Measurements from ENCODE around the gene LIPE. TPM values are rescaled to one million over a fixed set of nuclear protein-coding genes. Genes with fewer than 3 reads are reported as not detected.
"Not testable (repeated sequence)": the region's sequence is repeated elsewhere in the genome, so short reads cannot be mapped to it uniquely, and the experiment has no call there.

The LIPE gene
- total and polyA plus RNA-seq, 4 donors = 1.4 to 12.1 (median 5.5) TPM

DNA sequence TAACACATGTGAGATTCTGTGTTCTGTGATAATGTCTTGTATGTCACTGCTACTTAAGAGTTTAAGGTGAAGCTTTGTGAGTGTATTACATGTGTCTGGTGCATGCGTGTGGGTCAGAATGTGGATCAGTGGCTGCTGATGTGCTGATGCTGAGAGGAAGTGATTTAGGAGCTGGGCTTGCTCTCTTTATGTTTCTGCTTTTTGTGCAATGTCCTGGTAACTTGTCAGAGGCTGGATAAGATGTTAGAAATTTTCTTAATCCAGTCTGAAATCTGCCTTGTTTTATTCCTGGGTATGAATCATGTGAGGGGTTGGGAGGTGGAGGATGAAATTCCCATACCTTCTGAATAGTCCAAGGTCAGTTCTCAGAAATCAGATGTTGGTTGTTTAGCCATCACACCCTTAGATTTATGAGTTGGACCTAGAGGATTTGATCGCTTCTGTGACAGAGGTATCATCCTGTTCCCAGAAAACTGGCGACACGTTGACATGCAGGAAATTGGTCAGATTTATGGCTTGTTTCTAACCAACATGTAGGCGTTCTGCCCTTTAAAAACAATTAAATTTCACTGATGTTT lies 40.1 kb upstream of the LIPE start:
- ATAC-seq (ENCODE audit: low FRiP score) (no peak), DNase-seq (no peak)
- 32 to 36% methylated on average over 5 of the region's 5 CpGs for WGBS, 2 donors
- Histone ChIP-seq H3K9me3 (ENCODE audit: control insufficient read depth, low read length) (no peaks in the 10 kb centered on the region), H3K27ac (ENCODE audit: low read depth in 1 of 2, low read length in 2 of 2) (no peak overlapping the region), H3K36me3 (ENCODE audit: control insufficient read depth in 1 of 2, insufficient read depth in 2 of 2, low read length in 1 of 2) (no peaks in the 10 kb centered on the region), H3K4me3 (ENCODE audit: low read length in 2 of 2) (no peak overlapping the region), H3K4me1 (ENCODE audit: control insufficient read depth in 1 of 2, insufficient read depth in 2 of 2, low read length in 2 of 2) (peaks cover 0 to 1% of the 10 kb centered on the region in 2 donors), H3K27me3 (ENCODE audit: control insufficient read depth in 1 of 2, insufficient read depth in 2 of 2, low read length in 1 of 2) (no peaks in the 10 kb centered on the region)
- intact Hi-C loops (cut with DNase I) = no loop called here

- DNase-seq = no peak
- intact Hi-C loops (cut with DNase I) = no loop called here
- 56 to 58% methylated on average over 5 of the region's 5 CpGs for WGBS, 2 donors
- no peak overlapping the region for H3K4me3 ChIP-seq (ENCODE audit: low read length in 2 of 2)
- H3K9me3 ChIP-seq (ENCODE audit: control insufficient read depth, low read length) = no peaks in the 10 kb centered on the region
- no peak for ATAC-seq (ENCODE audit: low FRiP score)
- H3K36me3 ChIP-seq (ENCODE audit: control insufficient read depth in 1 of 2, insufficient read depth in 2 of 2, low read length in 1 of 2) = no peaks in the 10 kb centered on the region
- no peak overlapping the region for H3K27ac ChIP-seq (ENCODE audit: low read depth in 1 of 2, low read length in 2 of 2)
- H3K27me3 ChIP-seq (ENCODE audit: control insufficient read depth in 1 of 2, insufficient read depth in 2 of 2, low read length in 1 of 2) = no peaks in the 10 kb centered on the region
- H3K4me1 ChIP-seq (ENCODE audit: control insufficient read depth in 1 of 2, insufficient read depth in 2 of 2, low read length in 2 of 2) = peaks cover 0 to 1% of the 10 kb centered on the region in 2 donors
Observed at GRCh38 chr19:42466521-42467182, 39.5 kb upstream of the LIPE start.

DNA sequence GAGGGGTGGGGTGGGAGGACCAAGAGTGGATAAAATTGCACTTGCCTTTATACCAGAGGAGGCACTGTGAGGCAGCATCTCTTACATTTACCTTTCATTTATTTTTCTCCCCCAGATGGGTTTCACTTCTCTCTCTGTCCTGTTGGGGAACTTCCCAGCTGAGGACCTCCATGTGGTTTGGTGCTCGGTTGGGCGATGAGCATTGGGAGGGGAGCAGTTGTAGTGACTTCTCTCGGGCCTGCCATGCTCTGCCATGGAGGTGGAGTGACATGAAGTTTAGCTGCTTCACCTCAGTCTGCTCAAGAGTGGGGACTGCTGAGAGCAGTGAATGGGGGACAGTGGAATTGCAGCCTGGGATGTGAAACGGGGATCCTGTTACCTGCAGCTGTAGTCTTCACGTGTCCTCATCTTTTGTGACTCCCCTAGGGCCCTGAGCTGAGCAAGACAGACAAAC lies 38.7 kb upstream of the LIPE start:
- no peak for ATAC-seq (ENCODE audit: low FRiP score)
- H3K27ac ChIP-seq (ENCODE audit: low read depth in 1 of 2, low read length in 2 of 2) = no peak overlapping the region
- peaks cover 0 to 1% of the 10 kb centered on the region in 2 donors for H3K4me1 ChIP-seq (ENCODE audit: control insufficient read depth in 1 of 2, insufficient read depth in 2 of 2, low read length in 2 of 2)
- 79 to 83% methylated on average over 5 of the region's 5 CpGs for WGBS, 2 donors
- H3K4me3 ChIP-seq (ENCODE audit: low read length in 2 of 2) = no peak overlapping the region
- DNase-seq = no peak
- intact Hi-C loops (cut with DNase I) = no loop called here
- H3K36me3 ChIP-seq (ENCODE audit: control insufficient read depth in 1 of 2, insufficient read depth in 2 of 2, low read length in 1 of 2) = no peaks in the 10 kb centered on the region
- no peaks in the 10 kb centered on the region for H3K27me3 ChIP-seq (ENCODE audit: control insufficient read depth in 1 of 2, insufficient read depth in 2 of 2, low read length in 1 of 2)
- H3K9me3 ChIP-seq (ENCODE audit: control insufficient read depth, low read length) = no peaks in the 10 kb centered on the region

- no peak for DNase-seq
- no peak overlapping the region for H3K27ac ChIP-seq (ENCODE audit: low read depth in 1 of 2, low read length in 2 of 2)
- H3K4me1 ChIP-seq (ENCODE audit: control insufficient read depth in 1 of 2, insufficient read depth in 2 of 2, low read length in 2 of 2) = no peaks in the 10 kb centered on the region
- H3K27me3 ChIP-seq (ENCODE audit: control insufficient read depth in 1 of 2, insufficient read depth in 2 of 2, low read length in 1 of 2) = no peaks in the 10 kb centered on the region
- intact Hi-C loops (cut with DNase I) = no loop called here
- H3K36me3 ChIP-seq (ENCODE audit: control insufficient read depth in 1 of 2, insufficient read depth in 2 of 2, low read length in 1 of 2) = no peaks in the 10 kb centered on the region
- no peaks in the 10 kb centered on the region for H3K9me3 ChIP-seq (ENCODE audit: control insufficient read depth, low read length)
- ATAC-seq (ENCODE audit: low FRiP score) = no peak
- WGBS, 2 donors = 83 to 86% methylated on average over 4 of the region's 4 CpGs
- no peak overlapping the region for H3K4me3 ChIP-seq (ENCODE audit: low read length in 2 of 2)
Observed at GRCh38 chr19:42461700-42462324, 34.6 kb upstream of the LIPE start.

GRCh38 chr19:42461231-42461630 lies 34.0 kb upstream of the LIPE start:
- H3K4me3 ChIP-seq (ENCODE audit: low read length in 2 of 2); ATAC-seq (ENCODE audit: low FRiP score); H3K9me3 ChIP-seq (ENCODE audit: control insufficient read depth, low read length); H3K4me1 ChIP-seq (ENCODE audit: control insufficient read depth in 1 of 2, insufficient read depth in 2 of 2, low read length in 2 of 2); DNase-seq; H3K36me3 ChIP-seq (ENCODE audit: control insufficient read depth in 1 of 2, insufficient read depth in 2 of 2, low read length in 1 of 2); H3K27ac ChIP-seq (ENCODE audit: low read depth in 1 of 2, low read length in 2 of 2); H3K27me3 ChIP-seq (ENCODE audit: control insufficient read depth in 1 of 2, insufficient read depth in 2 of 2, low read length in 1 of 2); intact Hi-C loops (cut with DNase I): not testable (repeated sequence)
- 85 to 89% methylated on average over 8 of the region's 8 CpGs for WGBS, 2 donors

DNA sequence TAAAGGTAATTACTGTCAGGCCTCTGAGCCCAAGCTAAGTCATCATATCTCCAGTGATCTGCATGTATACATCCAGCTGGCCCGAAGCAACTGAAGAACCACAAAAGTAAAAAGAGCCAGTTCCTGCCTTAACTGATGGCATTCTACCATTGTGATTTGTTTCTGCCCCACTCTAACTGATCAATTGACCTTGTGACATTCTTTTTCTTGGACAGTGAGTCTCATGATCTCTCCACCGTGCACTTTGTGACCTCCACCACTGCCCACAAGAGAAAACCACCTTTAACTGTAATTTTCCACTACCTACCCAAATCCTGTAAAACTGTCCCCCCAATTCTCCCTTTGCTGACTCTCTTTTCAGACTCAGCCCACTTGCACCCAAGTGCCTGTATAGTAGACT lies 32.7 kb upstream of the LIPE start:
- 82 to 89% methylated on average over 2 of the region's 2 CpGs for WGBS, 2 donors
- Histone ChIP-seq H3K27me3 (ENCODE audit: control insufficient read depth in 1 of 2, insufficient read depth in 2 of 2, low read length in 1 of 2) (no peaks in the 10 kb centered on the region), H3K4me1 (ENCODE audit: control insufficient read depth in 1 of 2, insufficient read depth in 2 of 2, low read length in 2 of 2) (no peaks in the 10 kb centered on the region), H3K27ac (ENCODE audit: low read depth in 1 of 2, low read length in 2 of 2) (no peak overlapping the region), H3K36me3 (ENCODE audit: control insufficient read depth in 1 of 2, insufficient read depth in 2 of 2, low read length in 1 of 2) (no peaks in the 10 kb centered on the region), H3K4me3 (ENCODE audit: low read length in 2 of 2) (no peak overlapping the region), H3K9me3 (ENCODE audit: control insufficient read depth, low read length) (no peaks in the 10 kb centered on the region)
- no peak for DNase-seq
- intact Hi-C loops (cut with DNase I) = no loop called here
- no peak for ATAC-seq (ENCODE audit: low FRiP score)

GRCh38 chr19:42455621-42456081 lies 28.5 kb upstream of the LIPE start:
- WGBS, 2 donors = 81 to 82% methylated on average over 1 of the region's 1 CpG
- intact Hi-C loops (cut with DNase I) = no loop called here
- no peak for ATAC-seq (ENCODE audit: low FRiP score)

GRCh38 chr19:42455086-42455485 lies 27.9 kb upstream of the LIPE start:
- 74 to 77% methylated on average over 2 of the region's 2 CpGs for WGBS, 2 donors
- intact Hi-C loops (cut with DNase I) = no loop called here
- H3K4me3 ChIP-seq (ENCODE audit: low read length in 2 of 2) = no peak overlapping the region
- no peaks in the 10 kb centered on the region for H3K27me3 ChIP-seq (ENCODE audit: control insufficient read depth in 1 of 2, insufficient read depth in 2 of 2, low read length in 1 of 2)
- no peak for ATAC-seq (ENCODE audit: low FRiP score)
- H3K9me3 ChIP-seq (ENCODE audit: control insufficient read depth, low read length) = no peaks in the 10 kb centered on the region
- DNase-seq = no peak
- no peak overlapping the region for H3K27ac ChIP-seq (ENCODE audit: low read depth in 1 of 2, low read length in 2 of 2)
- H3K4me1 ChIP-seq (ENCODE audit: control insufficient read depth in 1 of 2, insufficient read depth in 2 of 2, low read length in 2 of 2) = no peaks in the 10 kb centered on the region
- no peaks in the 10 kb centered on the region for H3K36me3 ChIP-seq (ENCODE audit: control insufficient read depth in 1 of 2, insufficient read depth in 2 of 2, low read length in 1 of 2)

More at GRCh38 chr19:42455621-42456081, 28.5 kb upstream of the LIPE start:
- Histone ChIP-seq H3K9me3 (ENCODE audit: control insufficient read depth, low read length) (no peaks in the 10 kb centered on the region), H3K27ac (ENCODE audit: low read depth in 1 of 2, low read length in 2 of 2) (no peak overlapping the region), H3K4me3 (ENCODE audit: low read length in 2 of 2) (no peak overlapping the region), H3K27me3 (ENCODE audit: control insufficient read depth in 1 of 2, insufficient read depth in 2 of 2, low read length in 1 of 2) (no peaks in the 10 kb centered on the region), H3K36me3 (ENCODE audit: control insufficient read depth in 1 of 2, insufficient read depth in 2 of 2, low read length in 1 of 2) (no peaks in the 10 kb centered on the region), H3K4me1 (ENCODE audit: control insufficient read depth in 1 of 2, insufficient read depth in 2 of 2, low read length in 2 of 2) (no peaks in the 10 kb centered on the region)
- DNase-seq = no peak

- ATAC-seq (ENCODE audit: low FRiP score) (no peak), DNase-seq (no peak)
- no peak overlapping the region for H3K27ac ChIP-seq (ENCODE audit: low read depth in 1 of 2, low read length in 2 of 2)
- intact Hi-C loops (cut with DNase I) = no loop called here
- no peaks in the 10 kb centered on the region for H3K27me3 ChIP-seq (ENCODE audit: control insufficient read depth in 1 of 2, insufficient read depth in 2 of 2, low read length in 1 of 2)
- H3K9me3 ChIP-seq (ENCODE audit: control insufficient read depth, low read length) = no peaks in the 10 kb centered on the region
- 26 to 40% methylated on average over 4 of the region's 4 CpGs for WGBS, 2 donors
- no peaks in the 10 kb centered on the region for H3K4me1 ChIP-seq (ENCODE audit: control insufficient read depth in 1 of 2, insufficient read depth in 2 of 2, low read length in 2 of 2)
- H3K4me3 ChIP-seq (ENCODE audit: low read length in 2 of 2) = no peak overlapping the region
- no peaks in the 10 kb centered on the region for H3K36me3 ChIP-seq (ENCODE audit: control insufficient read depth in 1 of 2, insufficient read depth in 2 of 2, low read length in 1 of 2)
Observed at GRCh38 chr19:42452590-42452989, 25.4 kb upstream of the LIPE start.

Measured in aorta (tissue), 5 donors.